GM10266 (cell line): ENCODE measurements around the gene CREB3.

Experiments
- DNase-seq: peaks from one replicate; pipeline ENCODE4 v3.0.0; 2012; ENCODE audit errors: extremely low spot score
- TF ChIP-seq, protein P1 (sequence below): IDR thresholded peaks from 2 replicates; pipeline ENCODE4 v1.5.1; 2012; ENCODE audit warnings: mild to moderate bottlenecking, low read depth; ENCODE audit not compliant: control insufficient read depth, insufficient read depth; ENCODE audit errors: missing control alignments

Gene CREB3, protein sequence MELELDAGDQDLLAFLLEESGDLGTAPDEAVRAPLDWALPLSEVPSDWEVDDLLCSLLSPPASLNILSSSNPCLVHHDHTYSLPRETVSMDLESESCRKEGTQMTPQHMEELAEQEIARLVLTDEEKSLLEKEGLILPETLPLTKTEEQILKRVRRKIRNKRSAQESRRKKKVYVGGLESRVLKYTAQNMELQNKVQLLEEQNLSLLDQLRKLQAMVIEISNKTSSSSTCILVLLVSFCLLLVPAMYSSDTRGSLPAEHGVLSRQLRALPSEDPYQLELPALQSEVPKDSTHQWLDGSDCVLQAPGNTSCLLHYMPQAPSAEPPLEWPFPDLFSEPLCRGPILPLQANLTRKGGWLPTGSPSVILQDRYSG

DNA sequence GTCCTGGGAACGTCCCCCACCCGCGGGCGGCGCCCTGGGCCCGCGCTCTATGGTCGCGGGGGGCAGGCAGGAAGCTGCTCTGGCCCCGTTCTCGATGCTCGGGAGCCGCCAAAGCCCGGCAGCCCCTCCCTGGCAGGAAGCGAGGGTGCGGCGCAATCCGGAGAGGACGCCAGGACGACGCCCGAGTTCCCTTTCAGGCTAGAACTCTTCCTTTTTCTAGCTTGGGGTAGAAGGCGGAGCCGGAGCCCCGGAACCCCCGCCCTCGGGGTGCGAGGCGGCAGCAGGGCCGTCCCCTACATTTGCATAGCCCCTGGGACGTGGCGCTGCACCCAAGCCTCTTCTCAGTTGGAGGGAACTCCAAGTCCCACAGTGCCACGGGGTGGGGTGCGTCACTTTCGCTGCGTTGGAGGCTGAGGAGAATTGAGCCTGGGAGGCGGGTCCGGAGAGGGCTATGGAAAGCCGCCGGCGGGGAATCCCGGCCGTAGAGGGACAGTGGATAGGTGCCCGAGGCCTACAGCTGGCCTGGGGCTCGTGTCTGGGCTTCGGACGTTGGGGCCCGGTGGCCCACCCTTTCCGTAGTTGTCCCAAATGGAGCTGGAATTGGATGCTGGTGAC, at the start of gene CREB3, which contains the start of gene TLN1:
CREB3 (plus strand) TSS at position 482 of the 615 bp plus-strand sequence; CDS start at position 589, 107 bp downstream.
TLN1 (minus strand) TSS at position 11 of the 615 bp plus-strand sequence. CDS start 6,501 bp downstream, outside the sequence.
- TF ChIP-seq, protein P1, sequence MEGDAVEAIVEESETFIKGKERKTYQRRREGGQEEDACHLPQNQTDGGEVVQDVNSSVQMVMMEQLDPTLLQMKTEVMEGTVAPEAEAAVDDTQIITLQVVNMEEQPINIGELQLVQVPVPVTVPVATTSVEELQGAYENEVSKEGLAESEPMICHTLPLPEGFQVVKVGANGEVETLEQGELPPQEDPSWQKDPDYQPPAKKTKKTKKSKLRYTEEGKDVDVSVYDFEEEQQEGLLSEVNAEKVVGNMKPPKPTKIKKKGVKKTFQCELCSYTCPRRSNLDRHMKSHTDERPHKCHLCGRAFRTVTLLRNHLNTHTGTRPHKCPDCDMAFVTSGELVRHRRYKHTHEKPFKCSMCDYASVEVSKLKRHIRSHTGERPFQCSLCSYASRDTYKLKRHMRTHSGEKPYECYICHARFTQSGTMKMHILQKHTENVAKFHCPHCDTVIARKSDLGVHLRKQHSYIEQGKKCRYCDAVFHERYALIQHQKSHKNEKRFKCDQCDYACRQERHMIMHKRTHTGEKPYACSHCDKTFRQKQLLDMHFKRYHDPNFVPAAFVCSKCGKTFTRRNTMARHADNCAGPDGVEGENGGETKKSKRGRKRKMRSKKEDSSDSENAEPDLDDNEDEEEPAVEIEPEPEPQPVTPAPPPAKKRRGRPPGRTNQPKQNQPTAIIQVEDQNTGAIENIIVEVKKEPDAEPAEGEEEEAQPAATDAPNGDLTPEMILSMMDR, result peak; percentile 50
- peak; percentile 97 for DNase-seq

DNA sequence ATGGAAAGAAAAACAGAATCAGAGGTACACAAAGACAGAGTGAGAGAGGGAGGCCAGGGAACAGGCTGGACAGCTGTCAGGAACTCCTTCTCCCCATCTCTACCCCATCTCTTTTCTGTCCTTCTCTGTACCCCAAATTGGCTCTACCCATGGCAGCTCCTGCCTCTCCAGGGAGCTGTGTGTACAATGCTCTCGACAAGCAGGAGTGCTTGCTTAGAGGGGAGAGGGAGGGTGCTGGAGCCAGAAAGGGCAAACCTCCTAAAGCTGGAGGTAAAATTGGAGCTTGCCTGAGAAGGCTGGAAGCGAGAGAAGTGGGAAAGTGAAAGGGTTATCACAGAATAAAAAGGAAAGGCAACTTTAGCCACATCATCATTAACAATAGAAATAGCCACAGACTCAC, 49.1 kb upstream of the CREB3 start:
- no peak for DNase-seq
- TF ChIP-seq, protein P1, result no peak

DNA sequence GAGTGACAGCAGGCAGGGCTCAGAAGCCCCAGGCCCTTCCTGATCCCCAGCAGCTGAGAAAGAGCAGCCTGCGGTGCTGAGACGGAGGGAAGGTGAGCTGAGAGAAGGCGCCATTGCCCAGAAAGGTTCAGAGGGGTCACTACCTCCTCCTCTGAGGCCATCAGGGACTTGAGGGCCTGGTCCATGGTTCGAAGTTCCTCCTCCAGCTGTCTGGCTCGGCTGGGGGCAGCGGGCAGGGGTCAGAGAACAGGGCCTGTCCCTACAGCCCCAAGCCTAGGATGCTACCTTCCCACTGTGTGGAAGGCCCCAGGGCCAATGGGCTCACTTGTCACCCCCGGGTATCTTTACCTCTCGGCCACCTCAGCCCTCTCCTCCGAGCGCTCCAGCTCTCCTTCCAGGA, 47.5 kb upstream of the CREB3 start:
- no peak for DNase-seq
- TF ChIP-seq, protein P1, result no peak

DNA sequence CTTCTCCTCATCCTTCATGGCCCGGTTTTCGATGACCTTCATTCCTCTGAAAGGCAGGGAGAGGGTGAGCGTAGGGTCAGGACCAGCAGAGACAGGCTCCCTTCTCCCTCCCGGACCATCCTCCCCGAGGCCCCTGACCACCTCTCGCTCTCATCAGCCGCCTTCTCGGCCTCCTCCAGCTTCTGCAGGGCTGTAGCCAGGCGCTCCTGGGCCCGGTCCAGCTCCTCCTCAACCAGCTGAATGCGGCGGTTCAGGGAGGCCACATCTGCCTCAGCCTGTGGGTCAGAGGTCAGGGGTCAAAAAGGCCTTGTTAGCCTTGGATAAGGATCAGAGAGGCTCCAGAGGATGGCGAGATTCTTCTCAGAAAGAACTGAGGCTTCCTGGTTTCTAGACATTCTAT, 47.0 kb upstream of the CREB3 start:
- TF ChIP-seq, protein P1, result no peak

DNA sequence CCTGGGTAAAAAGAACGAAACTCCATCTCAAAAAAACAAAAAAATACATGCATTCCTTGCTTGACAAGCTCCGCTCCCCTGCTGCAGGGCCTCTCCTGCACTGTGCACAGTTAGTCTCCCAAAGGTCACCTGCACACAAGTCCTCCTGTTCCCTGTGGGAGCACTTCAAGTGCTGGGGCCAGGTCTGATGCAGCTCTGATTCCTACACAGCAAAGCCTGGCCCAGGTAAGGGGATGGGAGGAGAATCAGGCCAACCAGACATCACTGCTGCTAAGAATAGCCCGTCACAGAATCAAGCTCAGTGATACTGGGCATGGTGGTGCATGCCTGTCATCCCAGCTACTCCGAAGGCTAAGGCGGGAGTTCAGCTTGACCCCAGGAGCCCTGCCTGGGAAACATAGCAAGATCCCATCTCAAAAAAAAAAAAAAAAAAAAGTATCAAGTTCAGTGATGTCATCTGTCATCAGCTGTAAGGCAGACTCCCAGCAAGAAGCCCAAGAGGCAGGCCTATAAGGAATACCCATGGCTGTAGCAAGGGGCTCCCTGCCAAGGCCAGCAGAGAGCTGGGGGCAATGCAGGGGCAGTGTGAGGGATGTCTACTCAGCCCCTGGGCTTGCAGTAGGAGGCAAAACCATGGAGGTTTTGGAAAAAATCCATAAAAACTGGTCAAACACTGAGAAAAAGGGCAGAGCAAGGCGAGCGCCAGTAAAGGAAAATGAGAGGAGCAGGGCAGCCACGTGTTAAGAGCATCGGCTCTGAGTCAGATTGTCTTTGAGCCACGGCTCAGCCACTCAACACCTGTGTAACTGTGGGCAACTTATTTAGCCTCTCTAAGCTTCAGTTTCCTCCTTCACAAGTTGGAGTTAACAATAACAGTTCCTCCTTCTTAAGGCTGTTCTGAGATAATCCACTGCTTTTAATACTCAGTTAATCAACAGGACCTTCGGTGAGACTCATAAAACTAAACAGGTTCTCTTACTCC, 46.0 kb upstream of the CREB3 start:
- DNase-seq, result no peak
- TF ChIP-seq, protein P1, result no peak

More for the DNA sequence above, 47.0 kb upstream of the CREB3 start:
- DNase-seq, result no peak

DNA sequence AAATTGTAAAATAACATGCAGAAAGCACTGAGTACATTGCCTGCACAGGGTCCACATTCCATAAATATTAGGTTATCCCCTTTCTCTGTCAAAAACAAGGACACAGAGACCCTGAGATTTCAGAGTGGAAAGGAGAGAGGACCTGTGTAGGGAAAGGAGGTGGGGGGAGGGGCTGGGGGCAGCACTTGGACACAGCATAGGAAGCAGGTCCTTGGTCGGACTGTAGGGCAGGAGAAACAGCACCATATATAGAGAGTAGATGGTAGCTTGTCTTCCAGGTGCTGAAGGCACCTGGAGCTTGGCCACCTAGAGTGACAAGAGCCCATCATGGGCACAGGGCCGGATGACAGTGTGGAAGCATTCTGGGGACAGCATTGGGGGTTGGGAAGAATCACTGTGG, 45.2 kb upstream of the CREB3 start:
- TF ChIP-seq, protein P1, result no peak
- no peak for DNase-seq
